OCI-LY1 (cell line): ENCODE data around the gene C20orf173.

ENCODE experiments used
- CTCF ChIP-seq: fragments of 200-600 bp; sonication (generic), shearing (Covaris generic); IDR thresholded peaks from 2 replicates; pipeline ENCODE4 v1.5.1; 2017; ENCODE audit warnings: mild to moderate bottlenecking, antibody characterized with exemption, low read length, moderate library complexity, mixed read lengths
- EZH2 ChIP-seq: fragments of 200-600 bp; sonication (generic), shearing (Covaris generic); IDR thresholded peaks from 2 replicates; pipeline ENCODE4 v1.8.0; 2017; ENCODE audit warnings: borderline replicate concordance, mixed run types, mild to moderate bottlenecking, antibody characterized with exemption, low read length, moderate library complexity, mixed read lengths

- TF ChIP-seq CTCF (no peak), EZH2 (no peak)
Observed at GRCh38 chr20:35563834-35564233, 34.4 kb upstream of the C20orf173 start.
